Measurements from ENCODE around the gene PPP1R14D.

The PPP1R14D gene

DNA sequence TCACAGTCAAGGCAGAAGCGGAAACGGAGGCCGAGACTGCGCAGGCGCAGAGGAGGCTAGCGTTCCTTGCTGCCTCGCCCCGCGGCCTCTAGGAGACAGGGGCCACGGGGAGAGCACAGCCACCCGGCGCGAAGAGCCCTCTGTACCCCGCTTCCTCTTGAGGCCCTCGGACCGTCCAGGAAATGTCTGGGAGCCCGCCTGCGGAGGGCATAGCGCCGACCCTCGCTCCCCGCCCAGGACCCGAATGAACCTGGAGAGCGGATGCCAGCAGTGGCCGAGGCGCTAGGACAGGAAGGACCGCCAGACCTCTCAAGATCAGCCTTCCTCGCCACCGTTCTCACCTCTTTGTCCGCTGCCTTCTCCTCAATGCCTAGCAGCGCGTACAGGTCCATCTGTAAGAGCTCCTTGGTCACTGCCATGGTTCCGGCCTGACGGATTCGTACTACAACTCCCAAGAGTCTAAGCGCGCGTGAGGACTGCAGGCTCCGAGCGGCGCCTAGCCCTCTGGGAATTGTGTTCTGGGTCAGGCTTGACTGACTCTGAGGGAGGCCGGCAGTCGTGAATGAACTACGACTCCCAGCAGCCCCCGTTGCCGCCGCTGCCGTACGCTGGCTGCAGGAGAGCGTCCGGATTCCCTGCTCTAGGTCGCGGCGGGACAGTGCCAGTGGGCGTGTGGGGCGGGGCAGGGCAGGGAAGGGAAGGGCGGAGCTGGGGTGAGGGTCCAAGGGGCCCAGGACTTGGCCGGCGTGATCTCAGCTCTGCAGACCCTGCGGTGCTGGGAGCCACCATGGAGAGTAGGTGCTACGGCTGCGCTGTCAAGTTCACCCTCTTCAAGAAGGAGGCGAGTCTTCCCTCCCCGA lies 21.2 kb downstream of the PPP1R14D start, which contains the start of the genes DNAJC17 and ZFYVE19 (continued):
- TF ChIP-seq, protein P1, sequence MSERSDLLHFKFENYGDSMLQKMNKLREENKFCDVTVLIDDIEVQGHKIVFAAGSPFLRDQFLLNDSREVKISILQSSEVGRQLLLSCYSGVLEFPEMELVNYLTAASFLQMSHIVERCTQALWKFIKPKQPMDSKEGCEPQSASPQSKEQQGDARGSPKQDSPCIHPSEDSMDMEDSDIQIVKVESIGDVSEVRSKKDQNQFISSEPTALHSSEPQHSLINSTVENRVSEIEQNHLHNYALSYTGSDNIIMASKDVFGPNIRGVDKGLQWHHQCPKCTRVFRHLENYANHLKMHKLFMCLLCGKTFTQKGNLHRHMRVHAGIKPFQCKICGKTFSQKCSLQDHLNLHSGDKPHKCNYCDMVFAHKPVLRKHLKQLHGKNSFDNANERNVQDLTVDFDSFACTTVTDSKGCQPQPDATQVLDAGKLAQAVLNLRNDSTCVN (tag by site-specific recombination; optimal IDR thresholded peaks at IDR 0.05): peak; percentile 64
- TF ChIP-seq ZNF335 (tag by site-specific recombination; conservative IDR thresholded peaks at IDR 0.05) (peak; percentile 97), ZNF530 (tag by site-specific recombination; IDR thresholded peaks at IDR 0.05; ENCODE audit: low read depth) (no peak), ZNF391 (tag by site-specific recombination; IDR thresholded peaks at IDR 0.05; ENCODE audit: borderline replicate concordance, low read depth) (no peak), WT1 (tag by site-specific recombination; IDR thresholded peaks at IDR 0.05) (peak; percentile 19; the same call in 1 of the 2 replicates), ZNF501 (tag by site-specific recombination; IDR thresholded peaks at IDR 0.05) (0 out of 2 replicates have a peak, but pooled peaks have one; percentile 60), ZFP41 (tag by site-specific recombination; IDR thresholded peaks at IDR 0.05; ENCODE audit: borderline replicate concordance) (no peak), SP2 (tag by site-specific recombination; IDR thresholded peaks at IDR 0.05) (peak; percentile 64), KLF9 (tag by site-specific recombination; IDR thresholded peaks at IDR 0.05; ENCODE audit: low read depth) (peak; percentile 91), ZFP3 (tag by site-specific recombination; IDR thresholded peaks at IDR 0.05; ENCODE audit: low read depth) (no peak), KLF7 (tag by site-specific recombination; IDR thresholded peaks at IDR 0.05; ENCODE audit: borderline replicate concordance) (peak; percentile 89), ZNF341 (tag by site-specific recombination; IDR thresholded peaks at IDR 0.05; ENCODE audit: low read depth) (peak; percentile 77), KLF10 (tag by site-specific recombination; IDR thresholded peaks at IDR 0.05) (no peak; the same call in 1 of the 2 replicates), ZSCAN16 (tag by site-specific recombination; IDR thresholded peaks at IDR 0.05) (no peak), ZNF366 (tag by site-specific recombination; conservative IDR thresholded peaks at IDR 0.05) (no peak; the same call in 1 of the 2 replicates), ZNF311 (tag by site-specific recombination; IDR thresholded peaks at IDR 0.05; ENCODE audit: borderline replicate concordance) (no peak), GLIS2 (tag by site-specific recombination; IDR thresholded peaks at IDR 0.05) (peak; percentile 74), IKZF3 (tag by site-specific recombination; IDR thresholded peaks at IDR 0.05) (no peak), ZNF629 (tag by site-specific recombination; IDR thresholded peaks at IDR 0.05) (peak; percentile 17; the same call in 1 of the 2 replicates), ZNF416 (tag by site-specific recombination; IDR thresholded peaks at IDR 0.05) (no peak), ZNF843 (tag by site-specific recombination; IDR thresholded peaks at IDR 0.05) (peak; percentile 13; the same call in 1 of the 2 replicates), KLF1 (tag by site-specific recombination; IDR thresholded peaks at IDR 0.05) (peak; percentile 91), ZNF239 (tag by site-specific recombination; IDR thresholded peaks at IDR 0.05) (no peak), ZNF521 (tag by site-specific recombination; IDR thresholded peaks at IDR 0.05) (no peak), ZNF660 (tag by site-specific recombination; IDR thresholded peaks at IDR 0.05) (no peak), ZNF354C (tag by site-specific recombination; IDR thresholded peaks at IDR 0.05; ENCODE audit: borderline replicate concordance, low read depth) (no peak), ZNF76 (tag by site-specific recombination; IDR thresholded peaks at IDR 0.05; ENCODE audit: borderline replicate concordance, low read depth) (peak; percentile 99), ZNF221 (tag by site-specific recombination; IDR thresholded peaks at IDR 0.05; ENCODE audit: borderline replicate concordance) (no peak), ZNF146 (tag by site-specific recombination; IDR thresholded peaks at IDR 0.05) (no peak), ZNF768 (tag by site-specific recombination; IDR thresholded peaks at IDR 0.05) (no peak), ZNF658 (tag by site-specific recombination; IDR thresholded peaks at IDR 0.05) (no peak), SCRT2 (tag by site-specific recombination; IDR thresholded peaks at IDR 0.05) (peak; percentile 34; the same call in 1 of the 2 replicates), GLI2 (tag by site-specific recombination; IDR thresholded peaks at IDR 0.05; ENCODE audit: borderline replicate concordance, low read depth) (no peak), KLF16 (tag by site-specific recombination; IDR thresholded peaks at IDR 0.05) (no peak; the same call in 1 of the 2 replicates), ZNF114 (tag by site-specific recombination; IDR thresholded peaks at IDR 0.05) (no peak), REPIN1 (tag by site-specific recombination; IDR thresholded peaks at IDR 0.05; ENCODE audit: low read depth) (no peak), ZEB2 (tag by site-specific recombination; IDR thresholded peaks at IDR 0.05) (no peak), TRIM28 (IDR thresholded peaks at IDR 0.05; ENCODE audit: borderline replicate concordance, low read length) (no peak), ZNF560 (tag by site-specific recombination; IDR thresholded peaks at IDR 0.05; ENCODE audit: borderline replicate concordance) (no peak), ZNF324 (tag by site-specific recombination; IDR thresholded peaks at IDR 0.05) (peak; percentile 70)
- TF ChIP-seq, protein P2, sequence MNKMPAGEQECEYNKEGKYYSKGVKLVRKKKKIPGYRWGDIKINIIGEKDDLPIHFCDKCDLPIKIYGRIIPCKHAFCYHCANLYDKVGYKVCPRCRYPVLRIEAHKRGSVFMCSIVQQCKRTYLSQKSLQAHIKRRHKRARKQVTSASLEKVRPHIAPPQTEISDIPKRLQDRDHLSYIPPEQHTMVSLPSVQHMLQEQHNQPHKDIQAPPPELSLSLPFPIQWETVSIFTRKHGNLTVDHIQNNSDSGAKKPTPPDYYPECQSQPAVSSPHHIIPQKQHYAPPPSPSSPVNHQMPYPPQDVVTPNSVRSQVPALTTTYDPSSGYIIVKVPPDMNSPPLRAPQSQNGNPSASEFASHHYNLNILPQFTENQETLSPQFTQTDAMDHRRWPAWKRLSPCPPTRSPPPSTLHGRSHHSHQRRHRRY (tag by site-specific recombination; IDR thresholded peaks at IDR 0.05): no peak

Data from HEK293 (cell line).